GM21528 (cell line): Measurements from ENCODE around the gene MKRN2OS.

Experiments used
- ATAC-seq: cut with Tn5 transposase; IDR thresholded peaks from one replicate; pipeline ENCODE4 v1.9.1; 2021; ENCODE audit warnings: mild to moderate bottlenecking, moderate library complexity; ENCODE audit not compliant: unreplicated experiment, low FRiP score

MKRN2OS gene

GRCh38 chr3:12545473-12545791, at the start of gene MKRN2OS:
TSS of gene MKRN2OS (minus strand) at chr3:12545499. CDS start at chr3:12545464, 35 bp downstream.
- no peak for ATAC-seq

GRCh38 chr3:12593473-12593872, 48.2 kb upstream of the MKRN2OS start:
- ATAC-seq = no peak

GRCh38 chr3:12591997-12592715, 46.9 kb upstream of the MKRN2OS start:
- ATAC-seq = no peak

GRCh38 chr3:12591456-12591855, 46.2 kb upstream of the MKRN2OS start:
- ATAC-seq = no peak

GRCh38 chr3:12590096-12590495, 44.8 kb upstream of the MKRN2OS start:
- ATAC-seq = no peak

- ATAC-seq = no peak
These were observed 43.0 kb upstream of the MKRN2OS start for GRCh38 chr3:12588039-12589009.

- ATAC-seq = no peak
These were observed 41.1 kb upstream of the MKRN2OS start for GRCh38 chr3:12586403-12586802.

- no peak for ATAC-seq
These were observed 40.7 kb upstream of the MKRN2OS start for GRCh38 chr3:12585970-12586369.

GRCh38 chr3:12585181-12585580, 39.9 kb upstream of the MKRN2OS start:
- no peak for ATAC-seq

GRCh38 chr3:12584083-12584482, 38.8 kb upstream of the MKRN2OS start:
- ATAC-seq = no peak

GRCh38 chr3:12583280-12583679, 38.0 kb upstream of the MKRN2OS start:
- ATAC-seq = no peak

GRCh38 chr3:12582730-12583129, 37.4 kb upstream of the MKRN2OS start:
- no peak for ATAC-seq

GRCh38 chr3:12579905-12580304, 34.6 kb upstream of the MKRN2OS start:
- no peak for ATAC-seq

- ATAC-seq = no peak
These were observed 34.2 kb upstream of the MKRN2OS start for GRCh38 chr3:12579456-12579855.

- no peak for ATAC-seq
These were observed 33.4 kb upstream of the MKRN2OS start for GRCh38 chr3:12578742-12579141.

GRCh38 chr3:12577379-12577778, 32.1 kb upstream of the MKRN2OS start:
- ATAC-seq = no peak

GRCh38 chr3:12574661-12575060, 29.4 kb upstream of the MKRN2OS start:
- ATAC-seq = no peak

- ATAC-seq = no peak
These were observed 28.8 kb upstream of the MKRN2OS start for GRCh38 chr3:12574131-12574530.

- ATAC-seq = no peak
These were observed 26.7 kb upstream of the MKRN2OS start for GRCh38 chr3:12571986-12572385.

GRCh38 chr3:12569836-12570235, 24.5 kb upstream of the MKRN2OS start:
- ATAC-seq = no peak

GRCh38 chr3:12568747-12569146, 23.4 kb upstream of the MKRN2OS start:
- no peak for ATAC-seq

GRCh38 chr3:12566976-12567375, 21.7 kb upstream of the MKRN2OS start:
- ATAC-seq = no peak
